Large intestine (tissue), 12 donors: ENCODE data around the gene AP3S2. TPM values are rescaled to one million over a fixed set of nuclear protein-coding genes. Genes with fewer than 3 reads are reported as not detected.
"Not testable (repeated sequence)": the region's sequence is repeated elsewhere in the genome, so short reads cannot be mapped to it uniquely, and the experiment has no call there.

Source experiments
- DNase-seq, 2 donors: peaks; one replicate each; pipeline versions ENCODE4 v3.0.0 to v3.0.0-alpha.2; 2013
- H3K27ac ChIP-seq: one replicate; pipeline ENCODE4 v1.5.1; 2013; ENCODE audit warnings: low read length
- H3K27me3 ChIP-seq: 2 replicates; pipeline ENCODE4 v1.6.1; 2013; ENCODE audit warnings: low read length; ENCODE audit not compliant: control insufficient read depth, insufficient read depth
- H3K36me3 ChIP-seq: 2 replicates; pipeline ENCODE4 v1.6.1; 2013; ENCODE audit warnings: low read length; ENCODE audit not compliant: control insufficient read depth, insufficient read depth
- H3K4me1 ChIP-seq: one replicate; pipeline ENCODE4 v1.6.1; 2013; ENCODE audit warnings: low read length; ENCODE audit not compliant: control insufficient read depth, insufficient read depth
- H3K4me3 ChIP-seq: one replicate; pipeline ENCODE4 v1.5.1; 2013; ENCODE audit warnings: low read length
- H3K9me3 ChIP-seq: one replicate; pipeline ENCODE4 v1.6.1; 2013; ENCODE audit warnings: mild to moderate bottlenecking, low read depth, low read length, moderate library complexity; ENCODE audit not compliant: control insufficient read depth
- WGBS: methylation state at CpG from one replicate; pipeline ENCODE4 v1.1.5; 2013; ENCODE audit warnings: low lambda C conversion rate; ENCODE audit not compliant: insufficient coverage; 5-methylcytosine and 5-hydroxymethylcytosine counted together
- long read RNA-seq, 11 donors: transcript quantifications; one replicate each; lab custom pipeline, GENCODE V29; 2026
- polyA plus RNA-seq: library from polyadenylated mRNA; unstranded; fragments of 120-200 nt; gene quantifications from one replicate; pipeline ENCODE4 v1.2.1, GENCODE V29; 2013

AP3S2 gene
- 26.1 TPM for polyA plus RNA-seq
- long read RNA-seq, donor 1, full-length matches to known transcripts, result 5 of 5 reads
- long read RNA-seq, donor 1, partial matches to known transcripts, result 0 of 5 reads
- long read RNA-seq, donor 1, other reads (novel, unspliced or antisense), result 0 of 5 reads
- long read RNA-seq, donor 2, full-length matches to known transcripts, result 11 of 19 reads
- long read RNA-seq, donor 2, partial matches to known transcripts, result 8 of 19 reads
- long read RNA-seq, donor 2, other reads (novel, unspliced or antisense), result 0 of 19 reads
- long read RNA-seq, donor 3, result 0 reads
- long read RNA-seq, donor 4, partial matches to known transcripts, result 0 of 1 reads
- long read RNA-seq, donor 4, other reads (novel, unspliced or antisense), result 0 of 1 reads
- long read RNA-seq, donor 5, full-length matches to known transcripts, result 8 of 8 reads
- long read RNA-seq, donor 5, partial matches to known transcripts, result 0 of 8 reads
- long read RNA-seq, donor 5, other reads (novel, unspliced or antisense), result 0 of 8 reads
- long read RNA-seq, donor 6, full-length matches to known transcripts, result 13 of 13 reads
- long read RNA-seq, donor 6, partial matches to known transcripts, result 0 of 13 reads
- long read RNA-seq, donor 6, other reads (novel, unspliced or antisense), result 0 of 13 reads
- long read RNA-seq, donor 7, full-length matches to known transcripts, result 11 of 11 reads
- long read RNA-seq, donor 7, partial matches to known transcripts, result 0 of 11 reads
- long read RNA-seq, donor 7, other reads (novel, unspliced or antisense), result 0 of 11 reads
- long read RNA-seq, donor 8, full-length matches to known transcripts, result 20 of 20 reads
- long read RNA-seq, donor 8, partial matches to known transcripts, result 0 of 20 reads
- long read RNA-seq, donor 8, other reads (novel, unspliced or antisense), result 0 of 20 reads
- long read RNA-seq, donor 9, full-length matches to known transcripts, result 15 of 15 reads
- long read RNA-seq, donor 9, partial matches to known transcripts, result 0 of 15 reads
- long read RNA-seq, donor 9, other reads (novel, unspliced or antisense), result 0 of 15 reads
- long read RNA-seq, donor 10, full-length matches to known transcripts, result 6 of 6 reads
- long read RNA-seq, donor 10, partial matches to known transcripts, result 0 of 6 reads
- long read RNA-seq, donor 10, other reads (novel, unspliced or antisense), result 0 of 6 reads
- long read RNA-seq, donor 11, full-length matches to known transcripts, result 8 of 8 reads
- long read RNA-seq, donor 11, partial matches to known transcripts, result 0 of 8 reads
- long read RNA-seq, donor 11, other reads (novel, unspliced or antisense), result 0 of 8 reads

DNA sequence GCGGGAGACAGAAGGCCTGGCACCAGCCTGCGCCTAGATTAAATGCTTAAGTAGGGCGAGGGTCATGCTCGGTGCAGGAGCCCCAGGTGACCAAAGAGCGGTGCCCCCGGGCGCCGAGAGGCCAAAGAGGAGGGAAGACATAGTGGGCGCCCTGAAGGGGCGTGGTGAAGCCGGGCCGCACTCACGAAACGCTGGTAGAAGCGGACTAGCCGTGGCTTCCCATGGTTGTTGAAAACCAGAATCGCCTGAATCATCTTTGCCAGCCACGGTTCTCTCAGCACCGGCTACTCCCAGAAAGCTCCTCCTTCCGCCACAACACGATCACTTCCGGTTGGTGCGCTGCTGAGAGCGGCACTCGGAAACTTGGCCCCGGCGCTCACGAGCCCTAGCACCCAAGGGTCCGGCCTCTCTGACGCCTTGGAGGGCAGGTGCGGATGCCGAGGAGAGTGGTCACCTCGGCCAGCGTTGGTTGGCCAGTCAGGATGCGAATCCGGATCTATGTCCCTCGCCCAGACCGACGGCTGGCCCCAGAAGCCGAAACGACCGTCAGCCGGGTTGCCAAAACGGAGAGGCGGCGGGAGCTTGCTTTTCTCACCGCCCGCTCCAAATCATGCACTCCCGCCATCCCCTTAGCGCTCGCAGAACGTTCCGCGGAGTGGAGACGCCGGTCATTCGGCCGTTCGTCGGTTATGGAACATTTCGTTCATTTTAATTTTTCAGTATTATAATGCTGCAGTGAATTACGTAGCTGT, at the start of gene AP3S2:
Gene AP3S2 (minus strand): TSS at position 299 of the 752 bp plus-strand sequence. CDS start 45 bp downstream, at position 254.
- H3K27ac ChIP-seq, result peak within 1 kb of the TSS; percentile 95
- H3K36me3 ChIP-seq, result peaks cover 1% of the 10 kb centered on the region
- peak; percentile 86 to 96 for DNase-seq
- H3K27me3 ChIP-seq, result no peaks in the 10 kb centered on the region
- no peaks in the 10 kb centered on the region for H3K9me3 ChIP-seq
- peak within 1 kb of the TSS; percentile 67 for H3K4me3 ChIP-seq
- peaks cover 5% of the 10 kb centered on the region for H3K4me1 ChIP-seq
- WGBS, result no CpG with 5 or more reads among the region's 62 CpGs

GRCh38 chr15:89939910-89940309, 46.1 kb upstream of the AP3S2 start:
- Histone ChIP-seq H3K27me3 (no peaks in the 10 kb centered on the region), H3K9me3 (no peaks in the 10 kb centered on the region), H3K27ac (no peak overlapping the region), H3K4me1 (no peaks in the 10 kb centered on the region), H3K36me3 (no peaks in the 10 kb centered on the region), H3K4me3 (no peak overlapping the region)
- 90% methylated on average over 2 of the region's 3 CpGs for WGBS
- DNase-seq, result no peak

DNA sequence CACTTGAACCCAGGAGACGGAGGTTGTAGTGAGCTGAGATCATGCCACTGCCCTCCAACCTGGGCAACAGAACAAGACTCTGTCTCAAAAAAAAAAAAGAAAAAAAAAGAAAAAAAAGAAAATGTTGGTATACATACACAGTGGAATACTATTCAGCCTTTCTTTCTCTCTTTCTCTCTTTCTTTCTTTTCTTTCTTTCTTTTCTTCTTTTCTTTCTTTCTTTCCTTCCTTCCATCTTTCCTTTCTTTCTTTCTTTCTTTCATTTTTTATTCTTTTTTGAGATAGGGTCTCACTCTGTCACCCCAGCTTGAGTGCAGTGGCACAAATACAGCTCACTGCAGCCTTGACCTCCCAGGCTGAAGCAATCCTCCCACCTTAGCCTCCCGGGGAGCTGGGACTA, 45.6 kb upstream of the AP3S2 start:
- not testable (repeated sequence) for H3K9me3 ChIP-seq, H3K4me3 ChIP-seq, H3K27me3 ChIP-seq, DNase-seq, H3K4me1 ChIP-seq, H3K27ac ChIP-seq, H3K36me3 ChIP-seq
- 100% methylated on average over 1 of the region's 2 CpGs for WGBS

DNA sequence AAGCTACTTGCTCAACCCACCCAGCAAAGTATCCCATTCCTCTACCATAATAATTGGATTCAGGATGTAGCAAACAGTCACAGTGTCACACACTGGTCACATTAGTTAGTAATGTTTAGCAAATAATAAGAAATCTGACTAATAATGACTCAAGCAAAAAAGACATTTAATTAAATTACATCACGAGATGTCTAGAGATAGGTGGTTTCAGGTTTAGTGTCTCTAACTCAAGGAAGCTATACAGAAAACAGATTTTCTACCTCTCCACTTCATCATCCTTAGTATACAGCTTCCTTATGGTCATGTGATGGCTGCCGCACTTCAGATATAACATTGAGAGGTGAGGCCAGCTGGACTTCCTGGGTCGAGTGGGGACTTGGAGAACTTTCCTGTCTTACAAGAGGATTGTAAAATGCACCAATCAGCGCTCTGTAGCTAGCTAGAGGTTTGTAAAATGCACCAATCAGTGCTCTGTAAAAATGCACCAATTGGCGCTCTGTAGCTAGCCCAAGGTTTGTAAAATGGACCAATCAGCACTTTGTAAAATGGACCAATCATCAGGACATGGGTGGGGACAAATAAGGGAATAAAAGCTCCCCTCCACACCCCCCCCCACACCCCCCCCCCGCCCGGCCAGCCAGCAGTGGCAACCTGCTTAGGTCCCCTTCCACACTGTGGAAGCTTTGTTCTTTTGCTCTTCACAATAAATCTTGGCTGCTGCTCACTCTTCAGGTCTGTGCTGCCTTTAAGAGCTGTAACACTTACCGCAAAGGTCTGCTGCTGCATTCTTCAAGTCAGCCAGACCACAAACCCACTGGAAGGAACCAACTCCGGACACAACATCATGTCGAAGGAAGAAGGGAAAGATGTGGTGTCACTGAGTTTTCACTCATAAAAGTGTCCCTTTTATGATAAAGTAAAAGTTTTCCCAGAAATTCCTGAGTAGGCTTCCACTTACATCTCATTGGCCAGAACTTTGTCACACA, 43.9 kb upstream of the AP3S2 start:
- 100% methylated on average over 2 of the region's 10 CpGs for WGBS
- no peaks in the 10 kb centered on the region for H3K9me3 ChIP-seq
- H3K4me3 ChIP-seq, result no peak overlapping the region
- no peaks in the 10 kb centered on the region for H3K36me3 ChIP-seq
- no peaks in the 10 kb centered on the region for H3K4me1 ChIP-seq
- no peak overlapping the region for H3K27ac ChIP-seq
- H3K27me3 ChIP-seq, result no peaks in the 10 kb centered on the region
- no peak for DNase-seq

GRCh38 chr15:89936786-89937265, 43.0 kb upstream of the AP3S2 start:
- Histone ChIP-seq H3K27ac (no peak overlapping the region), H3K9me3 (no peaks in the 10 kb centered on the region), H3K36me3 (no peaks in the 10 kb centered on the region), H3K4me3 (no peak overlapping the region), H3K4me1 (no peaks in the 10 kb centered on the region), H3K27me3 (no peaks in the 10 kb centered on the region)
- no CpG with 5 or more reads among the region's 14 CpGs for WGBS
- DNase-seq, result no peak

DNA sequence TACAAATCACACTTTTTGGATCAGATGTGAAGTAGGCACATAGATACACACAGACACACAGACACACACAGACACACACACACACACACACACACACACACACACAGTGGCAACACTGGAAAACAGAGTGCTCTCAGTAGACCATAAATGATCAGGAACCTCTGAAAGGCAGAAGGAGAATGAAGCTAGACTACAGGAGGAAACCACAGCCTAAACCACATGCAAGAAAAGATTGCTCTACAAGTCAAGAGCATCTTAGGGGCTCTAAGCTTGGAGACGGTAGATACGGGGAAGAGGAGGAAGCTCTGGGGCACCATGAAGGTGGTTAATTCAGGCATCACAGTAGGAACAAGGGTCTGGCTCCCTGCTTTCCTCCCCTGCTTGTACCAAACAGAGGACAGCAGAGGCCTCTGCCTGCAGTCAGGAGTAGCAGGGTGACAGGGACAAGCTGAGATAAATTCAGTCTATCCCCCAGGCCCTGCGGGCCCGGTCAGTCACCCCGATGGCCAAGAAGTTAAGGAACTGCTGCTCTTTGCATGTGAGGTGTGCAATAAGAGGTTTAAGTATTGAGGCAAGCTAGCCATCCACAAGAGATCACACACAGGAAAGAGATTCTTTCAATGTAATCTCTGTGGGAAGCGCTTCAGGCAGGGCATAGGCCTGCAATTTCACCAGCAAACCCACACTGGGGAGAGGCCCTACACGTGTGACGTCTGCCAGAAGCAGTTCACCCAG, 42.4 kb upstream of the AP3S2 start:
- H3K27me3 ChIP-seq, result no peaks in the 10 kb centered on the region
- no peak overlapping the region for H3K4me3 ChIP-seq
- WGBS, result no CpG with 5 or more reads among the region's 8 CpGs
- H3K9me3 ChIP-seq, result no peaks in the 10 kb centered on the region
- no peaks in the 10 kb centered on the region for H3K4me1 ChIP-seq
- no peak overlapping the region for H3K27ac ChIP-seq
- no peak for DNase-seq
- no peaks in the 10 kb centered on the region for H3K36me3 ChIP-seq

- Histone ChIP-seq H3K9me3 (no peaks in the 10 kb centered on the region), H3K36me3 (no peaks in the 10 kb centered on the region), H3K27me3 (no peaks in the 10 kb centered on the region), H3K4me3 (no peak overlapping the region), H3K4me1 (no peaks in the 10 kb centered on the region), H3K27ac (no peak overlapping the region)
- no CpG with 5 or more reads among the region's 3 CpGs for WGBS
- no peak for DNase-seq
Measured at GRCh38 chr15:89932880-89933279, 39.1 kb upstream of the AP3S2 start.

DNA sequence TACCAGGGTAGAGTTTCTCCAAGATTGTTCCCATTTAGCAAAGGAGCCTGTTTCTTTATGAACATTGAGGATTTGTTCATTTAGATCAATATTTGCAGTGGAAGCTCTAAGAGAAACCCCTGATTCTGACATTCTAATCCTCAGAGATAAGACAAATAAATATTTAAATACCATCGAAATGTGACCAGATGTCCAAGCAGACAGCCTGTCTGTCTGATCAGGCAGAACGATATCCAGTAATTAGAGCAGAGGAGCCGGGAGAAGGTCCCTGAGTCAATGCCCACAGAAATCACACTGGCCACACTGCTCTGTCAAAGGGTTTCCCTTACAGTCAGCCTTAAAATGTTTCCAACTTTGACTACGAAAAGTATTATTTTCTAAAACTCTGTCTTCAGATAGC, 34.6 kb upstream of the AP3S2 start:
- whole genome bisulfite sequencing, result no CpG with 5 or more reads among the region's 4 CpGs
- H3K27ac ChIP-seq, result no peak overlapping the region
- H3K4me3 ChIP-seq, result no peak overlapping the region
- no peaks in the 10 kb centered on the region for H3K9me3 ChIP-seq
- H3K4me1 ChIP-seq, result no peaks in the 10 kb centered on the region
- no peaks in the 10 kb centered on the region for H3K36me3 ChIP-seq
- no peaks in the 10 kb centered on the region for H3K27me3 ChIP-seq
- no peak for DNase-seq
